NCI-H82 treated with DMSO at 0.1 percent for 48 hours (cell line): ENCODE results near the gene SBF1.
"Not testable (repeated sequence)": the region's sequence is repeated elsewhere in the genome, so short reads cannot be mapped to it uniquely, and the experiment has no call there.

Experiments used
- DNase-seq: peaks from one replicate; lab custom pipeline; 2025; ENCODE audit not compliant: unreplicated experiment; lab: John Stamatoyannopoulos, UW

SBF1 gene

GRCh38 chr22:50399751-50400331 lies 75.0 kb downstream of the SBF1 start:
- no peak for DNase-seq

GRCh38 chr22:50398831-50399648 lies 75.8 kb downstream of the SBF1 start:
- no peak for DNase-seq

- not testable (repeated sequence) for DNase-seq
These were observed 77.3 kb downstream of the SBF1 start for GRCh38 chr22:50397371-50398060.

GRCh38 chr22:50396751-50397370 lies 78.0 kb downstream of the SBF1 start:
- DNase-seq: no peak
